Stimulated activated CD8-positive, alpha-beta memory T cell treated with anti-CD3 and anti-CD28 coated beads, Interleukin-7, amount 100 ng/mL, for 48 hours (primary cell): ENCODE measurements around the gene ELP4.

Experiments
- DNase-seq, 2 donors: peaks; one replicate each; pipeline ENCODE4 v3.0.0-alpha.2; 2020; ENCODE audit warnings: low read depth in 1 of 2; ENCODE audit errors: extremely low read depth in 1 of 2

The ELP4 gene

DNA sequence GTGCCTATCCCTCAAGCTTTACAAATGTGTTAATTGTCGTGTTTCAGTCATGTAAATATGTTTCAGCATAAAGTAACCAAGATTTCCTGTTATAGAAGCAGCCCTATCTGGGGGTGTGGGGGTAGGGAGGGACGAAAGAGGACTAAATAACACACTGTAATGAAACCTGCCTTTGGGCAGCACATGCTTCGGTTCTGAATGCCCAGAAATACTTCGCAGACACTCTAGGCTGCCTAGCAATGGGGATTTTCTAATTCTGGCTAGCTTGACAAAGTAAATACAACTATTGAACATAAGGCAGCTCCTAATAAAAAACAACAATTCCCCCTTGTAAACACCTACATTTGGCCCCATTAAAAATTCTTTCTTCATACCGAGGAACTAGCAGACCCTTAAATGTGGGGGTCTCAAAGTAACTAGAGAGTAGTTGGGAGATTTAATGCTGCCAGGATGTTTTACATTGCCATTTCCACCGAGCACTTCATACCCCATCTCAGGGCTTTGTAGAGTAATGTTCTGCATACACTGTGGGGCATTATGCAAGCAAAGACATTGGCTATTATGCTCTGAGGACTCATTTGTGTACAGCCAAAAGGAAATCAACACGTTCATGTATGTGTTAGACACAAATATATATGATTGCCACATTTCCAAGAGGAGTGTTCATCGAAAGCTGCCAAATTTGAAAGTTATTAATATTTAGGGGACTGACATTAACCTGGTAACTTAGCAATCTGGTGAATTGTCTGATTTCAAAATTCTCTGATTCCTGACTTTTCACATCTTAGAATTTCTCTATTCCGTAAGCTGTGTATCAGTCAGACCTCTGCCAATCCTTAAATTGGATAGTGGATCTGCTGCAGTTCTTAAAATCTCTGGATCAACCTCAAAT lies 259.4 kb downstream of the ELP4 start:
- no peak for DNase-seq

DNA sequence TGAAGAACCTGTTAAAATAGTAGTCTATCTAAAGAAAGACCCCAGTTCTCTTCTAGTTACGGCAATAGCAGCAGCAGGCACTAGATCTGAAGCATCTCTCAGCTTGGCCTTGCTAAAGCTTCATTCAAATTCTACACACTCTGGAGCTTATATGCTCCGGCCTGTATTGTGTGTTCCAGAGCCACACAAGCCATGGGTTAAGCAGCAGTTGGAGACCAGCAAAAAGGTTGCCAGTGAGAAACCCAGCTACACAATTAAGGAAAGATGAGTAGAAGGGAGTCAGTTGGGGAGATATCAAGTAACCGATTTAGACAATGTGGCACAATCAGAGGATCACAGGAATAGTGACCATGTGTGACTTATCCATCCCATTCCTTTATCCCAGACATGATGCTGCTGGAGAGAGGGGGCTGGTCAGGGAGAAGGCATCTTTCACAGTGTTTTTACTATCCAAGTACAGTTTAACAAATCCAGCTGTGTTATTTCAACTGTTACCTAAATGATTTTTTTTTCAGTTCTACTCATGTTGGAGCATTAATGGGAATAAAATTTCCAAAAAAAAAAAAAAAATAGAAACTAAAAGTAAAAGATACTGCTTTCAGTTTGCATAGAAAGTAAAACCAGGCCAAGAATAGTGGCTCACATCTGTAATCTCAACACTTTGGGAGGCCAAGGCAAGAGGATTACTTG lies 260.6 kb downstream of the ELP4 start:
- no peak for DNase-seq

DNA sequence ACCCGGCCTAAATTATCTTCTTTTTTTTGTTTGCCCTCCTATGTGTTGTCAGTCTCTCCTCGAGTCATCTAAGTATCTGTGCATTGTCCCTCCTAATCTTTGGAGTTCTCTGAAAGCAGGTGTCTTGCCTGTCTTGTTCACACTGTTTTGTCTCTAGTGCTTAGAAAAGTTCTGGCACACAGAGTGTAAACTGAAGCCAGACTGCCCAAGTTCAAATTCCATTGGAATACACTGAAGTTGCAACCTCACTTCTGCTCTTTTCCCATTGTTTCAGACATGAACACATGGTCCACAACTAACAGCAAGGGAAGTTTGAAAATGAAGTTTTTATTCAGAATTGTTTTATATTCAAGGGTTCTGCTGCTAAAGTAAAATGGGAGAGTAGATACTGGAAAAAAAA lies 262.8 kb downstream of the ELP4 start:
- DNase-seq = no peak

DNA sequence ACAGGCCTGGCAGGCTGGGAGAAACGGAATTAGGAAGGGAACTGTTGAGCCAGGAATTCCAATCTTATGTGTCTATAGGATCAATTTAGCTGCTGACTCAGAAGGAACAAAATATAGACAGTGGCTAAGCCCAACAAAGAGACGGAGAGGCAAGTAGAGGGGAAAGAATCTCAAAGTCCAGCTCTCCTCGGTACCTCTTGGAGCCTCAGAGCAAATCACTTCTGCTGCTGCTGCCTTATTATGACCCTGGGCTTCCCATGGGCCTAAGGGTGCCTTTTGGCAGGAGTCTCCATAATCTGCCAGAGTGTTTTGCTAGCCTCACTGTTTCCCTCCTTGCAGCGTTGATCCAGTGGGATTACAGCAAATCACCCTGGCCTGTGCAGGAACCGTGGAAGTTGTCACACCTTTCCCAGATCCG lies 269.8 kb downstream of the ELP4 start:
- DNase-seq = no peak

DNA sequence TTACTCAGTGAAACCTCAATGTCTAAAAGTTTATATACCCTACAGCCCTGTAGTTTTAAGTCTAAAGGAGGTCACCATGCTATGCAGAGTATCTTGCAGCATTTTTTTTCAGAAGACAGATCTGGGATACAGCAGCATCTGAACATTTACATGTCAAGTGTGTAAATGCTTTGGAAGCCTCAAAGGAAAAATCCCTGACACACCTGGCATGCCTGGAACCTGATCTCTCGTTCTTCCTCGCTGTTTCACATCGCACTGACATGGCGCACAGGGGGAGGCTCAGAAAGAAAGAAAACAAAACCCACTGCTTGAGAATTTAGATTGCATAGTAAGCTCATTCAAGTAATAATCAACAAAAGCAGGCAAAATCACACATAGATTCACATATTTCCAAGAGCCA lies 270.5 kb downstream of the ELP4 start:
- no peak for DNase-seq

DNA sequence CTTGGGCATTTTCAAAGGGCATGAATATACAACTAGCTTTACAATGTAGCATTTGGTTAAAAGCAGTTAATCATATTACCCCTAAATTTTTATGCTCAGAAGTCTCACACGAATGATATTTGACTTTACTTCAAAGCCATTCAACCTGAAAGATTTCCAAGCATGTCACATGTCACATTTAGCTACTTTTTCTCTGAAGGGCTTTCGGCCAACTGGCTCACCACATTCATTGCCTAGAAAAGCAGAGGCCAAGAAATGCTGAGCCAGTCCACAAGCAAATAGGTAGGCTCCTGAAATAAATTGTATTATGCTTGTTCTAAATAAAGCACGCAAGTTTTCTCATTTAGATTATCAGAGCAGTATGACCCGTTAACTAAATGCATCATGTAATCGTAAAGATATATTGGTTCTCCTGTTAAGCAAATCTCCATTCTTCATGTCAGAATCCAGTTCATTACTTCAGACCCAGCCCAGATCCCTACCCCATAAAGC lies 271.0 kb downstream of the ELP4 start:
- DNase-seq = no peak

DNA sequence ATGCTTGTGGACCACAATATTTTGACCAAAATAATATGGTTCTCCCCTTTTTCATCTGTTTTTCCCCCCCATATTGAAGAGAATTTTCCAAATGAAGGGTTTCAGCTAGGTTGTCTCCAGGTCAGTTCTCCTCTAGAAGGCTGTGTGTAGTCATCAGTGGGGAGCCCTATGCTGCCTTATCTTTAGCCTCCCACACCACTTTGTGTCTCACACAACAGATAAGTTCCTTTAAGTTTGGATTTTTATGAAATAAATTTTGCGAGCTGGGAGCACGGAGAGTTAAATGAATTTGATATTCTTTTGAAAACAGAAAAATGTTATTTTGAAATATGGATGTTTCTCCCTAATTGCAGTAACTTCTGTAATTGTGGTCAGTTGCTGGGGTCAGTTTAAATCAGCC lies 272.7 kb downstream of the ELP4 start:
- DNase-seq = no peak

DNA sequence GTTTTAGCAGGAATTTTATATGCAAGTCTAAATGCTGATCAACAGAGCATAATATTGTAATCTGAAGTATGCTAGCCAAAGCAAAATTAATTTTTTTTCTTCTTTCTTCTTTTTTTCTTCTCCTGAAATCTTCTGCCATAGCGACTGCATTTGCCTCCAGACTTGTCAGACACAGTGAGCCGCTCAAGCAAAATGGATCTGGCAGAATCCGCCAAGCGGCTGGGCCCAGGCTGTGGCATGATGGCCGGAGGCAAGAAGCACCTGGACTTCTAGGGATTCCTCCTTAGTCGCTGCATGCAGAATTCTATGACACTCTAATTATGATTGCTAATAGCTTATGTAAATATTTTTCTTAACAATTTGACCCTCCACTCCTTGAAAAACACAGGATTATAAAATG lies 273.7 kb downstream of the ELP4 start:
- DNase-seq = no peak

DNA sequence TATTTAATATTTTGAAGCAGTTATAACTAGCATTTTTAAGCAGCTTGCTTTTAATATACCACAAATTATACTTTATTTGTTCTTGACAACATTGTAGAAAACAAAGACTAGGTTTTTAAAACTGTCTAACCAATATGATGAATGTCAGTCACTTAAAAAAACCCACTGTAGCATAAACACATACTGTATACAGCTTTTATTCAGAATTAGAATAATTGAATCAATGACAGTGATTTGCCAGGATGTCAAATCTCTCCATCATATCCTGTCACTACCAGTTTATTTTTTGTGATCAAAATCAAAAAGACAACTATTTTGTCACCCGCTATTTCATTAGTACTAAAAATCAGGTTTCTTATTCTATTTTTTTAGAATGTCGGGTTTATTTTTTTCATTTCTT lies 275.0 kb downstream of the ELP4 start:
- no peak for DNase-seq

DNA sequence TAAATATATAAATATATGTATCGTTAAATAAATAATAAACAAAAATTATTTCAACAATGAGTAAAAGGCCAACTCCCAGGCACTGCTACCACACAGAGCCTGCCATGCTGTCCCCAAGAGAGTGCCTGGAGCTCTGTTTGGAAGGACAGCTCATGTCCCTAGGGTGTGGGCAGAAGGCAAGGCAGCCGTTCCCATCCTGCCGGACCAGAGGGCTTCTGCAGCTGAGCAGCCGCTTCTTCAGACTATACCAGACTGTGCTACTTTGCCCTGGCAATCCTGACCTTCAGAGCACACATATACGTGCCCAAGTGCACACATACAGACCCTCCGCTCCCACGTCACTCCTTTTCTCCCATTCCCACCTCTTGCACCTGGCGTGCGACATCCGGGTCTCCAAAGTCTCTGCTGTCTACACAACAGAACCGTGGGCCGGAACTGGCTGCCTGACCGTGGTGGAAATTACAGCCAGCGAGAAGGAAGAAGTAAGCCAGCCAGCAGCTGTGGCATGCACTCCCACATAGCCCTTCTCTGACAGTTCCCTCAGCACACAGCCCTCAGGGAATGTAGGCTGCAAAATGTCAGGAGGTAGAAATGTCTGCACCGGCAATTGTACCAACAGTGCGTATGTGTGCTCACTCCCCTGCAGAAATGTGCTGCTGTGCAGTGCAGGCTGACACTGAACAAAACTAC lies 277.6 kb downstream of the ELP4 start:
- DNase-seq = no peak

DNA sequence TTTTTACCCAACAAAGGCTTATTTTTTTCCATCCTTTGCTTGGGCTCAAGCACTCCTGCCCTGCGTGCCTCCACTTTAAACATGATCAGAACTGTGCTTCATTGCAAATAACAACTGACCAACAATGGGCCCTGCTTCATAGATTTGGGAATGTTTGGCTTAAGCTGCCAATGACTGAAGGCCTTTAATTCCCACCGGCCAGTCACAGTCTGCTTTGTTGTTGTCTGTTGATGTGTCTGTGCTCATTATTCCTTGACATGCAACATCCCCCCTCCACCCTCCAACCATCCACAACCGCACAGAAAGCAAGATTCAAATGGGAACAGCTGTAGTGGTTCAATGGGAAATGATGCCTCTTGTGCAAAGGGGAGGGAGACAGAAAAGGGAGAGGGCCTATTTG lies 278.5 kb downstream of the ELP4 start:
- DNase-seq = no peak

DNA sequence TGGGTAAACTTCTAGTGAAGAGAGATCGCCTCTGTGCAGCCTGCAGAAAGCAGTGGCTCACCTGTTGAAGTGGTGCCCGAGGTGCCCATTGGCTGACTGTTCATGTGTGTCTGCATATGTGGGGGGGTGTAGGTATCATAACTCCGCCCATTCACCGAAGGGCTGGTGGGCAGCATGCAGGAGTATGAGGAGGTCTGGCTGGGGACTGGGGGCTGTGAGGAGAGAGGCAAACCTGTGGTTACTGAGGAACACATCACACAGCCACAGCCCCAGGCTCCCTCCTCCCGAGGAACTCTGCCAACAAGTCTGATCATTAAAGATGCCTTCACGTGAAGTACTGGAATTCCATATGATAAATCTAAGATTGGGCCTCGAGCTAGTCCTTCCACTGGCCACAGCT lies 281.1 kb downstream of the ELP4 start:
- no peak for DNase-seq

DNA sequence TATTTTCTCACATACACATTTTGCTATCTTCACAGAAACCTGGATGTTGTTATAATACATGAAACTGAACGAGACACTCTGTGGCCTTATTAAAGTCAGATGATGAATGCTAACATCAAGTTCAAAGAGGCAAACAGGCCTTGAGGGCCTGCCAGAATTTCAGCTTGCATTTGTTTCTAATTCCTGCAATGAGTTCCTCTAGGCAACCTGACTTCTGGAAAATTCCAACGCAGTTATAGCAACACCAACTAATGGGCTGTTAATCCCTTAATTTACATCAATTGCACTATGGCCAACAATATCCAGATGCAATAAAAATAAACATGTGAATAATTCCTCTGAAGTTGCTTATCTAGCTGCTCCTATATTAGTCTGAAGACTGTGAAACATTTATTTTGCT lies 282.5 kb downstream of the ELP4 start:
- no peak for DNase-seq

DNA sequence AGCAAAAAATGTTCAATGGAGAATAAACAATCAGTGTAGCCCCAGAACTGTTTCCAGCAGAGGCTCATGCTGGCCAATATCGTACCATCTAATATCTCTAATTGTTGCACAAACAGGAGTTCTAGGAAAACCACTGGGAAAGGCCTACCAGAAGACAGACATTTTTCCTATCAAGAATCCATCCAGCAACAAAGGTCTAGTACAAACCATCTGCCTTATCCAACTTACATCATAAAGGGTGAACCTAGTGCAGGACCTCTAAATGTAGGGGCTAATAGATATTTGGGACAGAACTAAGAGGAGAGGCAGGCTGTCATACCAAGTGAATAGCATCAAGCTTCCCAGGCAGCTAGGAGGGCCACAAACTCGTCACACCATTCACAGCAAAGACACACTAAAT lies 282.9 kb downstream of the ELP4 start:
- no peak for DNase-seq

DNA sequence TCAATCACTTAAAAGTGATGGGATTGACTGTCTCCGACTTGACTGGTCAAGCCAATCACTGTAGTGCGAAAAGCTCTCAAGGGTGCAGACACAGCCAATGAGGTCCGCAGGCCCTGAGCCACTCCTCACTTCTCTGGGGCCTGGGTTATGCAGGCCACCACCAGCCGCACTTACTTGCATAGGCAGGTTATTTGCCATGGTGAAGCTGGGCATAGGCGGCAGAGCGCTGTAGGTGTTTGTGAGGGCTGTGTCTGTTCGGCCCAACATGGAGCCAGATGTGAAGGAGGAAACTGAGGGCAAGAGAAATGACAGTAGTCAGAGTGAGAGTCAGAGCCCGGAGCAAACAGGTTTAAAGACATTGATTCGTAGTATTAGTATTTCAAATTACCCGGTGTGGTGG lies 283.7 kb downstream of the ELP4 start:
- DNase-seq = no peak

DNA sequence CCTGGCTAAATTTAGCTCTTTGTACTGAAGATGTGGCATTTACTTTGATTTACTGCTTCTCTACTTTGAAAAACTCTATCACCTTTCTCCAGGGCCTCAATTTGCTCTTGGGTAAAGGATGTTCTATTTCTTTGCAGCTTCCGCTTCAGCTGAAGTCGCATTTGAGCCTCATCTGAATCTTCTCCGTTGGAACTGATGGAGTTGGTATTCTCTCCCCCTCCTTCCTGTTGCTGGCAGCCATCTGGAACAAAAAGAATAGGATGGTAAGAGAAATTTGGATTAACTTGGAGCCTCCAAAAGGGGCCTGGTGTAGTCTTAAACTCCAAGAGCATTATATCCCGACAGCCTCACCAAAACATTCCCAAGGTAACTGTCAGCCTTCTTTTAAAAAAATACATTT lies 285.0 kb downstream of the ELP4 start:
- no peak for DNase-seq

DNA sequence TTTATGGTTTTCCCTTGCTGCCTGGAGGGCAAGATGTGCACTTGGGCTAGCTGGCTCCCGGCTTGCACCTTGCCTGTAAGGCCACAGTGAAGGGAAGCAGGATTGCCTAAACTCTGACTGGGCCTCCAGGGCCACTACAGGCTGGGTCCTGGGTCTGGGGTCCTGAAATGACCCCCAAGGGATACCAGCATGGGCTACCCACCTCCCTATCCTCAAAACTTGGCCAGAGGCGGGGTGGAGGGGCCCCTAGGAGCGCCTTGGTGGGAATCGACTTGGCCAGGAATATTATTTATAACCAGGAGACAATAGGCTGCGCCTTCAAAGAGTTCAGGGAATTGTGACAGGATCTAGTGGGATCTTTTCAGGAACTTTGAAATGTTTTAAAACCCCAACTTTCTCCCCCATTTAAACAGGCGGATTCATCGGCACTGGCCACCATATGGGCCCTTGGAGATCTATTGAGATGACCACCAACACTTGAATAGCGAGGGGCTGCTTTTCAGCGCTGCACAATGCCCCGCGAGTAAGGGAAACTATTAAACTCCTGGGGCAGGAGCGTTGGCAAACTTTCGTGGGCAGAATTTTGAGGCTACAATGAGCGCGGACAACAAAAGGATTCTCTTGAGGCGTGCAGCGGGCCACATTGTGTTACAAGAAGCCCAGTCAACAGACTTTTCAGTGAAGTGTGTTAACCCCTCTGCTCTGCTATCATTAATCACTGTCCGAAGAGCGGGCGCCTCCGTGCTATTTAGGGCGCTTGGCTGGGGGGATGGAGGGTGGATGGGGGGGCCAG lies 286.3 kb downstream of the ELP4 start:
- DNase-seq = no peak

DNA sequence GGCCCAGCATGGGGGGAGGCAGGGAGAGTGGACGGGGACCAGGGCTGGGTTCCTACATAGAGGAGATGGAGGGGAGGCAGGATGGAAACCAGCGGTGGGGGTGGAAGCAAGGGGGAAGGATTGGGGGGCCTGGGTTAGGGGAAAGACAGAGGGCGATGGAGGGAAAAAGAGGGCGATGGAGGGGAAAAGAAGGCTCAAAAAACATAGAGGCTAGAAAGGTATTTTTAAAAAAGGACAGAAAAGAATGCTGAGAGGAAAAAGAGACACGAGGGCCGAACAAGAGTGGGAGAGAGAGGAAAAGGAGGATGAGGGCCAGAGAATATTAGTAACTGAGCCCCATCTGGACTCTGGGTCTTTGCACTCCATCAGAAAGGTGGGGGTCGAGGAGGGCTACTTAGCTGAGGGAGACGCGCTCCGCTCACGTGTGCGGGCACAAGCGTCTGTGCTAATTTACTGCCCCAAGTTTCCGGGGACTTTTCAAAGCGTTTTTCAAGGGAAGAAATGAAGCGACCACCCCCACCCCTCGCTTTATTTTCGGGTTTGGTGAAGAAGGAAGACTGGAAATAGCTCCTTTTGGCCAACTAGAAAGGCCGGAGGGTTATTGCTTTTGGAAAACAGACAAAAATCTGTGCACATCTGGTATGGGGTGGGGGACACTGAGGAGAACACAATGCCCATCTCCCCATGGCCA lies 287.1 kb downstream of the ELP4 start:
- no peak for DNase-seq

DNA sequence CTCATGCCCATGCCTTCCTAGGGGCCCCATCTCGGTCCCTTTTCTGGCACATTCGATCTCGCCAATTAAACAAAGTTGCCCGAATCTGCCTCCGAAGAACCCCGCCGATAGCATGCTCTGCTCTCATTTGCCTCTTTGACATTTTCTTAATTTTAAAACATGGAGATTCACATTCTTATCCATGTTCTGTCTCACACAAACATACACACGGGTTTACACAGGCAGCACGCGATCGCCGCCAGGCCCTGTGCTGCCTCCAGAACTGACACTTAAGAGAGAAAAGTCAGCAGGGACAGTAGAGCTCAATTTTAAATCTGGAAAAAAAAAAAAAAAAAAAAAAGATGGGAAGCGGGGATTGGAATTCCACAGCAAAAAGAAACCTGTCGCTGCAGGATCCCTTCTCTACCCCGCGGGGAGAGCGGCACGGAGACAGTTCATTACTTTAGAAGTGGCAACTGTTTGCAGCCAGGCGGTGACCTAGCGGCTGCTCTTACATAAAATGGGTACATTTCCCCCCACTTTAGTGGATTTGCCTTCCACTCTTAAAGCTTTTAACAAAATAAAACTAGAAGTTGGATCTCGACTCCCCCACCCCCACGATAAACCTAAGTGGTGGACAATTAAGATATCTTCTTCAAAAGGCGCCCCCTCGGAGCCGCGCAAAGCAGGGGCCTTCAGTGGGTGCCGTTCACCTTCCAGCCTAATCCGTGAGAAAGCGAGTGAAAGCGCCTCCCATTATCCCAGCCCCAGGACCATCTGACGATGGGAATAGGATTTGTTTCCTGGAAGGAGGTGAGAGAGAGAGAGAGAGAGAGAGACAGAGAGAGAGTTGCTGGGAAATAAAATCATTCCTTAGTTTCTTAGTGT lies 287.9 kb downstream of the ELP4 start:
- no peak for DNase-seq
